AG09309 (cell line): ENCODE measurements around the gene RAPH1.

ENCODE experiments used
- DNase-seq: peaks from one replicate; pipeline ENCODE4 v3.0.0-alpha.2; 2010; ENCODE audit warnings: low read depth
- H3K4me3 ChIP-seq: 2 replicates; pipeline ENCODE4 v1.5.1; 2011; ENCODE audit warnings: mild to moderate bottlenecking, low read depth, low read length, moderate library complexity; ENCODE audit not compliant: control insufficient read depth
- TF ChIP-seq, protein P1 (sequence below): IDR thresholded peaks from 2 replicates; pipeline ENCODE4 v1.5.1; 2011; ENCODE audit warnings: mild to moderate bottlenecking, low read depth, low read length, inconsistent platforms; ENCODE audit not compliant: insufficient read depth, control insufficient read depth; ENCODE audit errors: missing control alignments

Gene RAPH1

GRCh38 chr2:203579730-203580129 is 44.6 kb upstream of the RAPH1 start:
- no peak for DNase-seq
- H3K4me3 ChIP-seq = no peak overlapping the region
- TF ChIP-seq, protein P1, sequence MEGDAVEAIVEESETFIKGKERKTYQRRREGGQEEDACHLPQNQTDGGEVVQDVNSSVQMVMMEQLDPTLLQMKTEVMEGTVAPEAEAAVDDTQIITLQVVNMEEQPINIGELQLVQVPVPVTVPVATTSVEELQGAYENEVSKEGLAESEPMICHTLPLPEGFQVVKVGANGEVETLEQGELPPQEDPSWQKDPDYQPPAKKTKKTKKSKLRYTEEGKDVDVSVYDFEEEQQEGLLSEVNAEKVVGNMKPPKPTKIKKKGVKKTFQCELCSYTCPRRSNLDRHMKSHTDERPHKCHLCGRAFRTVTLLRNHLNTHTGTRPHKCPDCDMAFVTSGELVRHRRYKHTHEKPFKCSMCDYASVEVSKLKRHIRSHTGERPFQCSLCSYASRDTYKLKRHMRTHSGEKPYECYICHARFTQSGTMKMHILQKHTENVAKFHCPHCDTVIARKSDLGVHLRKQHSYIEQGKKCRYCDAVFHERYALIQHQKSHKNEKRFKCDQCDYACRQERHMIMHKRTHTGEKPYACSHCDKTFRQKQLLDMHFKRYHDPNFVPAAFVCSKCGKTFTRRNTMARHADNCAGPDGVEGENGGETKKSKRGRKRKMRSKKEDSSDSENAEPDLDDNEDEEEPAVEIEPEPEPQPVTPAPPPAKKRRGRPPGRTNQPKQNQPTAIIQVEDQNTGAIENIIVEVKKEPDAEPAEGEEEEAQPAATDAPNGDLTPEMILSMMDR = no peak

- H3K4me3 ChIP-seq = no peak overlapping the region
- no peak for DNase-seq
- TF ChIP-seq, protein P1 = no peak
Measured at GRCh38 chr2:203578759-203579643, 43.9 kb upstream of the RAPH1 start.

- H3K4me3 ChIP-seq = no peak overlapping the region
- TF ChIP-seq, protein P1 = no peak
- no peak for DNase-seq
Measured at GRCh38 chr2:203574824-203575223, 39.7 kb upstream of the RAPH1 start.

GRCh38 chr2:203572316-203572715 is 37.2 kb upstream of the RAPH1 start:
- no peak for DNase-seq
- TF ChIP-seq, protein P1 = no peak
- no peak overlapping the region for H3K4me3 ChIP-seq

DNA sequence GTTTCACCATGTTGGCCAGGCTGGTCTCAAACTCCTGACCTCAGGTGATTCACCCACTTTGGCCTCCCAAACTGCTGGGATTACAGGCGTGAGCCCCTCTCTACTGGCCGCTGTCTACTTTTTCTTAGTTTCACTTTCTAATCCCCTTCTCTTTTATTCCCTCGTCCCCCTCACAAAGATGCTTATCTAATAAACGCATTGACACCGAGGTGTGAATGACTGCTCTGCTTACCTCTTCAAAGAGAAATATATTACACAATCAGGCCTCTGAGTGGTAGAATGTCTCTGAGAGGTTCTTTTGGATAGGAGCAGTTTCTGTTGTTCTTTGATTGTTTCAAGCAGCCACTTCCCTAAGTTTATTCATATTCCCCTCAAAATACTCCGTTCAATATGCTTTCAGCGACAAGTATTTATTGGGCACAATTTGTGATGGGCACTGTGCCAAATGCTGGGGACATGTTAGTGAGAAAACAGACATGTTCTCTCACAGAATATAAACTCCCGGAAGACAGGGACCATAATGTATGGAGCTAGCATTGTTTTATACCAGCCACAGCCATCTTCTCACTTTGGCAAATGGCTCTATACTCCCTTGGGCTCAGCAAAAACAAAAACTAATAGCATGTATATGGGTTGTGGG is 34.7 kb upstream of the RAPH1 start:
- no peak for DNase-seq
- TF ChIP-seq, protein P1 = no peak
- H3K4me3 ChIP-seq = no peak overlapping the region

DNA sequence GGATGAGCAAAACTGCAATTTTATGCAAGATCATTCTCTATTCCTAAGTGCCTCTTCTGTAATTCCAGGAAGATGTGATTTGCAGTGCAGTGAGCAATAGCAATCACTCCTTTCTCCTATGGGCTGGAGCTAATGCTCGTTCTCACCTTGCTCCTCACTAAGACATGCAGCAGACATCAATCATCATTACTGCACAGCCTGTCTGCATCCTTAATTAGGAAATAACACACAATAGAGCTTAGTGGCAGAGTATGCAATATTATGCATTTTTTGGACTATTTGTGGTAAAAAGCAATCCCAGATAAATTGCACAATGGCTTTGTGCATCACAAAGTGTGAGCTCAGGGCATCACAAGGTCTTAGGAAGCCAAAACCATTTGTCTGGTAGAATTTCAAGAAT is 32.6 kb upstream of the RAPH1 start:
- H3K4me3 ChIP-seq = no peak overlapping the region
- TF ChIP-seq, protein P1 = no peak
- no peak for DNase-seq
